ENCODE data around the gene CABP4. TPM values are rescaled to one million over a fixed set of nuclear protein-coding genes. Genes with fewer than 3 reads are reported as not detected.

The CABP4 gene
- total and polyA plus RNA-seq, 2 donors, result 0.52 to 1.6 TPM

GRCh38 chr11:67507864-67508485, 52.8 kb downstream of the CABP4 start, which contains the start of gene CDK2AP2:
CDK2AP2 (minus strand) TSS chr11:67508162; CDS start chr11:67508082, 80 bp downstream.
- Histone ChIP-seq H3K27ac (ENCODE audit: low read depth in 1 of 2, low read length in 1 of 2) (peak within 1 kb of the TSS; percentile 95 to 97), H3K4me1 (ENCODE audit: control insufficient read depth in 2 of 2, insufficient read depth in 2 of 2, low read length in 2 of 2) (peaks cover 41 to 46% of the 10 kb centered on the region in 2 donors), H3K9me3 (ENCODE audit: control insufficient read depth in 2 of 2, insufficient read depth in 1 of 2, low read length in 1 of 2) (no peaks in the 10 kb centered on the region), H3K27me3 (ENCODE audit: control insufficient read depth in 2 of 2, insufficient read depth in 1 of 2, low read length in 1 of 2) (peaks cover 5 to 33% of the 10 kb centered on the region in 2 donors), H3K36me3 (ENCODE audit: control insufficient read depth in 2 of 2, insufficient read depth in 2 of 2, low read length in 1 of 2) (peaks cover 3 to 14% of the 10 kb centered on the region in 2 donors), H3K4me3 (ENCODE audit: low read length in 2 of 2) (peak within 1 kb of the TSS; percentile 76 to 97)
- DNase-seq (ENCODE audit: low read depth in 6 of 9, low spot score in 9 of 9), result peak; percentile 92 to 99 (median 95)
- under 1% methylated on average over 57 of the region's 57 CpGs for WGBS

DNA sequence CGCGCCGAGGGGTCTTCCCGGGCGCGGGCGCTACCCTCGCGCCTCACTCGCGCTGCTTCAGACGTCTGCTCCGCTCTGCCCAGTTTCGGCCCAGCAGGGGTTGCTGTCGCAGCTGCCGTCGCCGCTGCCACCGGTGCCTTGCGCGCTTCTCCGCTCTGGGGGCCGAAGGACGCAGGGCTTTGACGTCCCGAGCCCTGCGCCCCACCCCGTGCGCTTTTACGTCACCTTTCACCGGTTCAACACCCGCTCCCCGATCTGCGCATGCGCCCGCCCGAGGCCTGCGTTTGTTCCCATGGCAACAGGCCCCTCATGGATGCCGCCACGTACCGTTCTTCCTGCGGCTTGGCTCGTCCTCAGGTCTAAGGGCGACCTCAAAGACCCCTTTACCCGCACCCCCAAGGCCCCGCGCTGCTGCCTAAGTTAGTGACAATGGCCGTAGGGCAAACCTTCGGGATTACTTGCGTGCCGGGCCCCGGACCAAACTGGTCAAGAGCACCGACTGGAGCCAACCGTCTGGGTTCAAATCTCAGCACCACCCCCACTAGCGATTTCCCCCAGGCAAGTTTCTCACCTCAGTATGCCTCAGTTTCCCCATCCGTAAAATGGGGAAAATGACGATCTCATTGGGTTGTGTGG, 53.5 kb downstream of the CABP4 start:
- DNase-seq (ENCODE audit: low read depth in 6 of 9, low spot score in 9 of 9), result peak; percentile 92 to 99 (median 96)
- H3K4me1 ChIP-seq (ENCODE audit: control insufficient read depth in 2 of 2, insufficient read depth in 2 of 2, low read length in 2 of 2), result peaks cover 35 to 41% of the 10 kb centered on the region in 2 donors
- 1% methylated on average over 57 of the region's 57 CpGs for WGBS
- H3K9me3 ChIP-seq (ENCODE audit: control insufficient read depth in 2 of 2, insufficient read depth in 1 of 2, low read length in 1 of 2), result no peaks in the 10 kb centered on the region
- H3K36me3 ChIP-seq (ENCODE audit: control insufficient read depth in 2 of 2, insufficient read depth in 2 of 2, low read length in 1 of 2), result peaks cover 3 to 14% of the 10 kb centered on the region in 2 donors
- H3K4me3 ChIP-seq (ENCODE audit: low read length in 2 of 2), result peak overlapping the region; percentile 76 to 97
- peak overlapping the region; percentile 95 to 97 for H3K27ac ChIP-seq (ENCODE audit: low read depth in 1 of 2, low read length in 1 of 2)
- peaks cover 5 to 30% of the 10 kb centered on the region in 2 donors for H3K27me3 ChIP-seq (ENCODE audit: control insufficient read depth in 2 of 2, insufficient read depth in 1 of 2, low read length in 1 of 2)

DNA sequence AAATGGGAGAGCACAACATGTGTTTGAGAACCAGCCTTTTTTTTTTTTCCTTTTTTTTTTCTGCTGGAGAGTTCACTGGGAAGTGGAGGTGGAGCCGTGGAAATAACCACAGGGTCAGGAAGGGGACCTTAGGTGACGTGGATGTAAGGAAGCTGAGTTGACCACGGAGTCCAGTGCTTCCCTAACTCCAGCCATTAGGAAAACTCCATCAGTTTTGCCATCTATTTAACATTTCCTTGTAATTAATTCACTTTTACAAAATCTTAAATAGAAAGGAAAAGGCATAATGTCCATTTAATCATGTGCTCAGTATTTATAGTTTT, 54.8 kb downstream of the CABP4 start:
- H3K27ac ChIP-seq (ENCODE audit: low read depth in 1 of 2, low read length in 1 of 2), result no peak overlapping the region
- WGBS, result 63% methylated on average over 3 of the region's 3 CpGs
- H3K9me3 ChIP-seq (ENCODE audit: control insufficient read depth in 2 of 2, insufficient read depth in 1 of 2, low read length in 1 of 2), result no peaks in the 10 kb centered on the region
- peaks cover 3 to 14% of the 10 kb centered on the region in 2 donors for H3K36me3 ChIP-seq (ENCODE audit: control insufficient read depth in 2 of 2, insufficient read depth in 2 of 2, low read length in 1 of 2)
- peaks cover 5 to 22% of the 10 kb centered on the region in 2 donors for H3K27me3 ChIP-seq (ENCODE audit: control insufficient read depth in 2 of 2, insufficient read depth in 1 of 2, low read length in 1 of 2)
- DNase-seq (ENCODE audit: low read depth in 6 of 9, low spot score in 9 of 9), result no peak
- no peak overlapping the region for H3K4me3 ChIP-seq (ENCODE audit: low read length in 2 of 2)
- H3K4me1 ChIP-seq (ENCODE audit: control insufficient read depth in 2 of 2, insufficient read depth in 2 of 2, low read length in 2 of 2), result peaks cover 29 to 33% of the 10 kb centered on the region in 2 donors

Other genes starting within 250 kb of the CABP4 start
- 89.5 TPM for gene GRK2, start 188.9 kb upstream of the CABP4 start, total RNA-seq
- gene GRK2, start 188.9 kb upstream of the CABP4 start, polyA plus RNA-seq, result 158 TPM
- gene ANKRD13D, start 166.1 kb upstream of the CABP4 start, total RNA-seq, result 32.1 TPM
- 99.1 TPM for gene ANKRD13D, start 166.1 kb upstream of the CABP4 start, polyA plus RNA-seq
- gene SSH3, start 151.8 kb upstream of the CABP4 start, total RNA-seq, result 1.8 TPM
- 11.8 TPM for gene SSH3, start 151.8 kb upstream of the CABP4 start, polyA plus RNA-seq
- 70.0 TPM for gene POLD4, start 101.8 kb upstream of the CABP4 start, total RNA-seq
- 143 TPM for gene POLD4, start 101.8 kb upstream of the CABP4 start, polyA plus RNA-seq
- 0.19 TPM for gene CLCF1, start 81.8 kb upstream of the CABP4 start, total RNA-seq
- gene CLCF1, start 81.8 kb upstream of the CABP4 start, polyA plus RNA-seq, result 2.0 TPM
- gene RAD9A, start 63.4 kb upstream of the CABP4 start, total RNA-seq, result 9.5 TPM
- 35.2 TPM for gene RAD9A, start 63.4 kb upstream of the CABP4 start, polyA plus RNA-seq
- gene PPP1CA, start 53.5 kb upstream of the CABP4 start, total RNA-seq, result 207 TPM
- 141 TPM for gene PPP1CA, start 53.5 kb upstream of the CABP4 start, polyA plus RNA-seq
- gene TBC1D10C, start 51.3 kb upstream of the CABP4 start, total RNA-seq, result 172 TPM
- gene TBC1D10C, start 51.3 kb upstream of the CABP4 start, polyA plus RNA-seq, result 318 TPM
- 0.57 TPM for gene CARNS1, start 39.7 kb upstream of the CABP4 start, total RNA-seq
- 1.7 TPM for gene CARNS1, start 39.7 kb upstream of the CABP4 start, polyA plus RNA-seq
- gene RPS6KB2, start 26.9 kb upstream of the CABP4 start, total RNA-seq, result 50.1 TPM
- gene RPS6KB2, start 26.9 kb upstream of the CABP4 start, polyA plus RNA-seq, result 76.8 TPM
- gene PTPRCAP, start 17.7 kb upstream of the CABP4 start, total RNA-seq, result 198 TPM
- 151 TPM for gene PTPRCAP, start 17.7 kb upstream of the CABP4 start, polyA plus RNA-seq
- gene CORO1B, start 11.9 kb upstream of the CABP4 start, total RNA-seq, result 45.6 TPM
- gene CORO1B, start 11.9 kb upstream of the CABP4 start, polyA plus RNA-seq, result 32.3 TPM
- gene GPR152, start 2.6 kb upstream of the CABP4 start, total RNA-seq, result not detected
- not detected for gene GPR152, start 2.6 kb upstream of the CABP4 start, polyA plus RNA-seq
- gene TMEM134, start 13.9 kb downstream of the CABP4 start, total RNA-seq, result 17.3 TPM
- 96.3 TPM for gene TMEM134, start 13.9 kb downstream of the CABP4 start, polyA plus RNA-seq
- gene AIP, start 27.7 kb downstream of the CABP4 start, total RNA-seq, result 111 TPM
- 96.4 TPM for gene AIP, start 27.7 kb downstream of the CABP4 start, polyA plus RNA-seq
- 21.6 TPM for gene PITPNM1, start 50.0 kb downstream of the CABP4 start, total RNA-seq
- gene PITPNM1, start 50.0 kb downstream of the CABP4 start, polyA plus RNA-seq, result 57.2 TPM
- gene CDK2AP2, start 52.8 kb downstream of the CABP4 start, total RNA-seq, result 31.4 TPM
- gene CDK2AP2, start 52.8 kb downstream of the CABP4 start, polyA plus RNA-seq, result 51.2 TPM
- 0.05 TPM for gene CABP2, start 68.1 kb downstream of the CABP4 start, total RNA-seq
- 0.14 TPM for gene CABP2, start 68.1 kb downstream of the CABP4 start, polyA plus RNA-seq
- 389 TPM for gene GSTP1, start 128.5 kb downstream of the CABP4 start, total RNA-seq
- 630 TPM for gene GSTP1, start 128.5 kb downstream of the CABP4 start, polyA plus RNA-seq
- gene NDUFV1, start 151.6 kb downstream of the CABP4 start, total RNA-seq, result 126 TPM
- gene NDUFV1, start 151.6 kb downstream of the CABP4 start, polyA plus RNA-seq, result 207 TPM
- gene NUDT8, start 174.6 kb downstream of the CABP4 start, total RNA-seq, result 5.8 TPM
- 4.7 TPM for gene NUDT8, start 174.6 kb downstream of the CABP4 start, polyA plus RNA-seq
- 0.05 TPM for gene TBX10, start 184.4 kb downstream of the CABP4 start, total RNA-seq
- gene TBX10, start 184.4 kb downstream of the CABP4 start, polyA plus RNA-seq, result 0.09 TPM
- 1.9 TPM for gene ACY3, start 195.4 kb downstream of the CABP4 start, total RNA-seq
- 1.6 TPM for gene ACY3, start 195.4 kb downstream of the CABP4 start, polyA plus RNA-seq
- 0.57 TPM for gene ALDH3B2, start 219.3 kb downstream of the CABP4 start, total RNA-seq
- gene ALDH3B2, start 219.3 kb downstream of the CABP4 start, polyA plus RNA-seq, result 11.1 TPM